MM.1S (cell line): ENCODE measurements around the gene ELAVL3.

Experiments
- DNase-seq: peaks from one replicate; pipeline ENCODE4 v3.0.0-alpha.2; 2015
- H2AFZ ChIP-seq: fragments of 300-600 bp; sonication (generic); 2 replicates; pipeline ENCODE4 v1.6.0; 2016; ENCODE audit warnings: antibody characterized with exemption, low read length
- H3F3A ChIP-seq: fragments of 300-600 bp; sonication (generic); 2 replicates; pipeline ENCODE4 v1.6.1; 2016; ENCODE audit warnings: mild to moderate bottlenecking, antibody characterized with exemption, low read length, moderate library complexity, mixed read lengths; ENCODE audit not compliant: insufficient read depth
- H3K27ac ChIP-seq: fragments of 300-600 bp; sonication (generic); 2 replicates; pipeline ENCODE4 v1.5.1; 2016; ENCODE audit warnings: mild to moderate bottlenecking, low read length
- H3K27me3 ChIP-seq: fragments of 300-600 bp; sonication (generic); replicated peaks from 2 replicates; pipeline ENCODE4 v1.6.0; 2016; ENCODE audit warnings: low read length; ENCODE audit not compliant: insufficient read depth
- H3K36me3 ChIP-seq: fragments of 300-600 bp; sonication (generic); replicated peaks from 2 replicates; pipeline ENCODE4 v1.6.1; 2016; ENCODE audit warnings: mild to moderate bottlenecking, low read length, mixed read lengths; ENCODE audit not compliant: insufficient read depth
- H3K4me1 ChIP-seq: fragments of 300-600 bp; sonication (generic); 2 replicates; pipeline ENCODE4 v1.6.1; 2016; ENCODE audit warnings: low read length, mixed read lengths
- H3K4me2 ChIP-seq: fragments of 300-600 bp; sonication (generic); 2 replicates; pipeline ENCODE4 v1.6.0; 2016; ENCODE audit warnings: low read depth, low read length
- H3K4me3 ChIP-seq: fragments of 300-600 bp; sonication (generic); 2 replicates; pipeline ENCODE4 v1.5.1; 2016; ENCODE audit warnings: low read length, mixed read lengths
- H3K79me2 ChIP-seq: fragments of 300-600 bp; sonication (generic); 2 replicates; pipeline ENCODE4 v1.6.1; 2016; ENCODE audit warnings: mixed run types, low read length, mixed read lengths
- H3K9ac ChIP-seq: fragments of 300-600 bp; sonication (generic); 2 replicates; pipeline ENCODE4 v1.6.1; 2016; ENCODE audit warnings: low read length, mixed read lengths
- H3K9me2 ChIP-seq: fragments of 300-600 bp; sonication (generic); replicated peaks from 2 replicates; pipeline ENCODE4 v1.6.1; 2016; ENCODE audit warnings: mild to moderate bottlenecking, low read length, mixed read lengths; ENCODE audit not compliant: insufficient read depth
- H3K9me3 ChIP-seq: fragments of 300-600 bp; sonication (generic); replicated peaks from 2 replicates; pipeline ENCODE4 v1.6.1; 2016; ENCODE audit warnings: mild to moderate bottlenecking, low read length, mixed read lengths; ENCODE audit not compliant: insufficient read depth
- H4K20me1 ChIP-seq: fragments of 300-600 bp; sonication (generic); 2 replicates; pipeline ENCODE4 v1.6.1; 2016; ENCODE audit warnings: mild to moderate bottlenecking, low read length, moderate library complexity, mixed read lengths; ENCODE audit not compliant: insufficient read depth
- EZH2 ChIP-seq: fragments of 300-600 bp; sonication (generic); optimal IDR thresholded peaks from 2 replicates; pipeline ENCODE3; 2017; ENCODE audit warnings: low read depth, mild to moderate bottlenecking, antibody characterized with exemption, low read length, mixed read lengths
- EZH2phosphoT487 ChIP-seq: fragments of 300-600 bp; sonication (generic); IDR thresholded peaks from 2 replicates; pipeline ENCODE4 v1.6.1; 2018; ENCODE audit warnings: antibody characterized with exemption, low read length
- TF ChIP-seq, protein P1 (sequence below): fragments of 300-600 bp; sonication (generic); IDR thresholded peaks from 2 replicates; pipeline ENCODE4 v1.5.1; 2016; ENCODE audit warnings: antibody characterized with exemption, low read length, mixed read lengths

The ELAVL3 gene

DNA sequence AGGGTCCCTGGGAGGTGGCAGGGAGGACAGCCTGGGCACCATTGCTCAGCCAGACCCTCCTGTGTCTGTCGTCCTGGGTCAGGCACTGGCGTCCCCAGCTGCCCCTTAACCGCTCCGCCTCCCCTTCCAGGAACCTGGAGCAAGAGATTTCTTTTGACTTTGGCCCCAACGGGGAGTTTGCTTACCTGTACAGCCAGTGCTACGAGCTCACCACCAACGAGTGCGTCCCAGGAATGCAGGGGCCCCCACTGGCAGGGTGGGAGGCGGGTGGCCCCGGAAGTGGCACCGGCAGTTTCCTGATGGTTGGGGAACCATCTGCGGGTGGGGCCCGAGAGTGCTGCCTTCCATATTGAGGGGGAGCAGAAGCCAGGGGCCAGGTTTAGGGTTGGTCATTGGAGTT lies 32.4 kb downstream of the ELAVL3 start:
- Histone ChIP-seq H3K79me2 (no peaks in the 10 kb centered on the region), H3K4me2 (no peak overlapping the region), H3K27ac (no peak overlapping the region), H3K36me3 (no peaks in the 10 kb centered on the region), H2AFZ (no peak overlapping the region), H3K4me3 (no peak overlapping the region), H3F3A (no peaks in the 10 kb centered on the region), H3K9me2 (no peaks in the 10 kb centered on the region), H3K9me3 (no peaks in the 10 kb centered on the region), H4K20me1 (no peaks in the 10 kb centered on the region), H3K4me1 (no peaks in the 10 kb centered on the region), H3K27me3 (no peaks in the 10 kb centered on the region; the same call in 1 of the 2 replicates), H3K9ac (no peak overlapping the region)
- no peak for TF ChIP-seq EZH2phosphoT487
- TF ChIP-seq EZH2, result no peak
- TF ChIP-seq, protein P1, sequence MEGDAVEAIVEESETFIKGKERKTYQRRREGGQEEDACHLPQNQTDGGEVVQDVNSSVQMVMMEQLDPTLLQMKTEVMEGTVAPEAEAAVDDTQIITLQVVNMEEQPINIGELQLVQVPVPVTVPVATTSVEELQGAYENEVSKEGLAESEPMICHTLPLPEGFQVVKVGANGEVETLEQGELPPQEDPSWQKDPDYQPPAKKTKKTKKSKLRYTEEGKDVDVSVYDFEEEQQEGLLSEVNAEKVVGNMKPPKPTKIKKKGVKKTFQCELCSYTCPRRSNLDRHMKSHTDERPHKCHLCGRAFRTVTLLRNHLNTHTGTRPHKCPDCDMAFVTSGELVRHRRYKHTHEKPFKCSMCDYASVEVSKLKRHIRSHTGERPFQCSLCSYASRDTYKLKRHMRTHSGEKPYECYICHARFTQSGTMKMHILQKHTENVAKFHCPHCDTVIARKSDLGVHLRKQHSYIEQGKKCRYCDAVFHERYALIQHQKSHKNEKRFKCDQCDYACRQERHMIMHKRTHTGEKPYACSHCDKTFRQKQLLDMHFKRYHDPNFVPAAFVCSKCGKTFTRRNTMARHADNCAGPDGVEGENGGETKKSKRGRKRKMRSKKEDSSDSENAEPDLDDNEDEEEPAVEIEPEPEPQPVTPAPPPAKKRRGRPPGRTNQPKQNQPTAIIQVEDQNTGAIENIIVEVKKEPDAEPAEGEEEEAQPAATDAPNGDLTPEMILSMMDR, result no peak
- DNase-seq, result no peak

- no peak overlapping the region for H3K27ac ChIP-seq
- H3K9me2 ChIP-seq, result no peaks in the 10 kb centered on the region
- no peaks in the 10 kb centered on the region for H4K20me1 ChIP-seq
- H3F3A ChIP-seq, result no peaks in the 10 kb centered on the region
- H3K4me2 ChIP-seq, result no peak overlapping the region
- no peak for TF ChIP-seq EZH2
- TF ChIP-seq, protein P1, result no peak
- no peak for TF ChIP-seq EZH2phosphoT487
- H2AFZ ChIP-seq, result no peak overlapping the region
- H3K4me3 ChIP-seq, result no peak overlapping the region
- H3K36me3 ChIP-seq, result no peaks in the 10 kb centered on the region
- H3K9ac ChIP-seq, result no peak overlapping the region
- no peaks in the 10 kb centered on the region for H3K9me3 ChIP-seq
- no peak for DNase-seq
- H3K4me1 ChIP-seq, result no peaks in the 10 kb centered on the region
- H3K27me3 ChIP-seq, result no peaks in the 10 kb centered on the region; the same call in 1 of the 2 replicates
- no peaks in the 10 kb centered on the region for H3K79me2 ChIP-seq
These were observed 33.2 kb downstream of the ELAVL3 start for GRCh38 chr19:11447347-11448262.

- no peaks in the 10 kb centered on the region for H3K9me2 ChIP-seq
- H2AFZ ChIP-seq, result no peak overlapping the region
- H3K36me3 ChIP-seq, result no peaks in the 10 kb centered on the region
- H3K27ac ChIP-seq, result no peak overlapping the region
- no peak overlapping the region for H3K4me2 ChIP-seq
- H3K27me3 ChIP-seq, result no peaks in the 10 kb centered on the region
- H3K4me1 ChIP-seq, result no peaks in the 10 kb centered on the region
- no peaks in the 10 kb centered on the region for H4K20me1 ChIP-seq
- H3F3A ChIP-seq, result no peaks in the 10 kb centered on the region
- DNase-seq, result peak; percentile 20
- no peaks in the 10 kb centered on the region for H3K79me2 ChIP-seq
- H3K4me3 ChIP-seq, result no peak overlapping the region
- H3K9ac ChIP-seq, result no peak overlapping the region
- no peaks in the 10 kb centered on the region for H3K9me3 ChIP-seq
- TF ChIP-seq EZH2 (no peak), EZH2phosphoT487 (no peak)
- TF ChIP-seq, protein P1, result peak; percentile 67
These were observed 34.1 kb downstream of the ELAVL3 start for GRCh38 chr19:11446652-11447301.
